Activated CD4-positive, alpha-beta T cell treated with anti-CD3 and anti-CD28 coated beads, Interleukin-2, amount 50 U/mL, for 48 hours (primary cell): ENCODE results near the gene SMLR1.
A peak's percentile ranks its signal among the peaks of the same experiment; 100 is the strongest.

Source experiments
- DNase-seq, 2 experiments: peaks; one replicate each; pipeline ENCODE4 v3.0.0-alpha.2; 2020

The SMLR1 gene

DNA sequence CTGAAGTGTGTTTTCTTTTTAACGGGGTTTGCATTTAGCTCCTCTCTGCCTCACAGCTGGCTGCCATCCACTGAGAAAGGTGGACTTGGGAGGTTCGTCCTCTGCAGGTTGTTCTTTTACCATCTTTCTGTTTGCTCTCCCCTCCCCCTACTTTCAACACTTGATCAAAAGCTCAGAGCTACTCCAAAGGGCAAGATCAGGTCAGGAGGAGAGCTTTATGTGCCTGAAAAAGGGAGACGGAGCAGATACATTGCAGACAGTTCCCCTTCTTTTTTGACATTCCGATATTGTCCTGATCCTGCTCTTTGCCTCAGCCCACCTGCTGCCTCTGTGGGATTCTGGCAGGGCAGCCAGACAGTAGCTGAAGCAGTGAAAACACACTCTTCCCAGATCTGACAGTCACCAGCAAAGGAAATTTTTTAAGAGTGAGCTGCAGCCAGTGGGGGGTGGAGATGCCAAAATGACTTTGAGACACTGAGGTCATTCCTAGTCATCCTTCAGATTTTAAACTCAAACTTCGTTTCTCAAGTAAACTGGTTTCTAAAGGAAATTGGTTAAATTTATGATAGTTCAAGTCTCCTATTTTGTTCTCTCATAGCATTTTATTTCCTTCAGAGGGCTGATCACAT lies 26.5 kb downstream of the SMLR1 start:
- no peak for DNase-seq

DNA sequence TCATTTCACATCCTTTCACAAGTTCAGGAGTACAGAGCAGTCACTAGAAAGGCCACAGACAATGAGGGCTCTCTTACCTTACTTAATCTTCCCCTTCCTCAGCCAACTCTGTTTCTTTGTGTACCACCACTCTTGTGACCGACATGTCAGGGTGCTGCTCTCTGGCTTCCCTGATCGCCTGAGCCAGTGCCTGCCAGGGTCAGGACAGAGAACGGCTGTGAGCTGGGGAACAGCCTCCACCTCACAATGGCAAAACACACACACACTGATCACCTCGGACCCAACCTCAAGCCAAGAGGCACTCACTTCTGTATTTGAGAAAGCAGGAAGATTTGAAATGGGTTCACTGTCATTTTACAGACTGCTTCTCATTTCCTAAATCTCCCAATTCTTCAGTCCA lies 30.8 kb downstream of the SMLR1 start:
- DNase-seq, result no peak

DNA sequence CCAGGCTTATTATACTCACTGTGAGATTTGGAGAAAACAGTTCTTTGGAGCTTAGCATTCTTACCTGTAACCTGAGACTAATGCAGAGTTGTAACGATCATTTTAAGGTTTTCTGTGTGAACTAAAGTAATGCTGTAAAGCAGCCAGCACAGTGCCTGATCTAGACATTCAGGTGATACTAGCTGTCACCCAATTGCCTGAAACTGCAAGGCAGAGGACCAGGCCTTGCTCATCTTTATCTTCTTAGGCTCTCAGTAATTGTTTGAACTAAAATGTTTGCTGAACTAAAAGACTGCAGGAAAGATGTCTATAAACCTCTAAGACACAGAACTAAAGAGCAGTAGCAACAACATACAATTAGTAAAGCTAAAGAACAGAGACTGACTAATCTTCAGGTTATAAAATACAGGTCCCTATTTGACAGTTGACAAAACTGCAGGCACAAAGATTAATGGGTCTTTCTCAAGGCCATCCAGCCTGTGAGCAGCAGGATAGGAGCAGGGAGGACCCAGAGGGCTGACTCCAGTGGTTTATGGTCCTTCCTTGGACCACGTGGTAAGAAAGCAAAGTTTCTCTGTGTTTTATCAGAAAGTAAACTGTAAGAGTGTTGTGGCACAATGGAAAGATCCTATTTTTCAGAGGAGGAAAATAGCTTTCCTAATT lies 31.4 kb downstream of the SMLR1 start:
- DNase-seq, result no peak

- DNase-seq, result no peak
Observed at GRCh38 chr6:130859161-130859867, 32.1 kb downstream of the SMLR1 start.

- DNase-seq, result no peak
Observed at GRCh38 chr6:130862370-130862769, 35.2 kb downstream of the SMLR1 start.

DNA sequence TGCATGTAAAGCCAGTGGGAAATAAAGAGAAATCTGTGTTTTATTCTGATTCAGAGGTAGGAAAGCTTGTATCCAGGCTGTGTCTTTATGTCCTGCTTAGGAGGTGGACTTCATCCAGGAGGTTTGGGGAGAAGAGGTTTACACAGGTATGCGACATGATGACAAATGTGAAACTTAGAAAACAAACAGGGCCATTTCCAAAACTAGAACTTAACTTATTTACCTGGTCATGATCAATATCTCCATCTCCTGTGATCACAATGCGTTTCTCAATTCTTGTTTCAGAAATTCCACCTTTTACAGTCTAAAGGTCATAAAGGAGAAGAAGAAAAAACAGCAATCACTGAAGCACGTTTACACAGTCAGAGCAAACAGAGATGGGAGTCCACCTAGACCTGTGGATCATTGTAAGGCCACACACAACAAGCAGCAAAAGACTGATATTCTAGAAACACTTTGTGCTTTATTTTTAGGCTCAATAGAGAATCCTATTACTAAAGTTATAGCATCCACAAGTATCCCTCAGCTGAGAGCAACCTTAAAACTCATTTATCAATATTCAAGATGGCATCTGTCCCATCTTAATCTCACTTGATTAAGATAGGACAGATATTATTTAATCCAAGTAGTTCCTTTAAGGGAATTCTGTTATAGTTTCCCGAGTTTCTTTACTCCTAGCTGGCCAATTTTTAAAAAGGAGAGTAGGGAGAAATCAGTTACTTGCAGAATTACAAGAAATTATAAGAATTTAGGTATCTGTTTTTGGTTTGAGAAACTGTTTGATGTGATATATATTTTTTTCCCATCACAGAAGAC lies 36.4 kb downstream of the SMLR1 start:
- DNase-seq, result no peak

- DNase-seq, result no peak
Observed at GRCh38 chr6:130864344-130864743, 37.1 kb downstream of the SMLR1 start.

DNA sequence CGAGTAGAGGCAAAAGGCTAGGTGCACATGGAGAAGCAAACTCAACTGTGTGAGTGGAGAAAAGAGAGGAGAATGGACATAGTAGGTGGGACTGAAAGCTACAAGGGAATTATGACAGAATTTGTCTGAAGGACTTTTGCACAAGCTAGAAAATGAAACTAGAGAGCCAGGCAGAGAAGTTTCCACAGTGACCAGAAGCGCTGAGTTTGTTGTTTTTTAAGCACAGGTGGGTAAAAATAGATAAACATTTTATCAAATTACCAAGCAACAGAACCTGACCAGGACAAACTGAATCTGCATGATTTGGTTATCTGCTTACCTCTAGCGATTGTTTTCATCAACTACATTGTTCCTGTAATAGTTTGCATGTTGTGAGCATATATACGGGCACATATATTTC lies 38.6 kb downstream of the SMLR1 start:
- DNase-seq, result no peak

- DNase-seq, result no peak
Observed at GRCh38 chr6:130869681-130870080, 42.5 kb downstream of the SMLR1 start.

DNA sequence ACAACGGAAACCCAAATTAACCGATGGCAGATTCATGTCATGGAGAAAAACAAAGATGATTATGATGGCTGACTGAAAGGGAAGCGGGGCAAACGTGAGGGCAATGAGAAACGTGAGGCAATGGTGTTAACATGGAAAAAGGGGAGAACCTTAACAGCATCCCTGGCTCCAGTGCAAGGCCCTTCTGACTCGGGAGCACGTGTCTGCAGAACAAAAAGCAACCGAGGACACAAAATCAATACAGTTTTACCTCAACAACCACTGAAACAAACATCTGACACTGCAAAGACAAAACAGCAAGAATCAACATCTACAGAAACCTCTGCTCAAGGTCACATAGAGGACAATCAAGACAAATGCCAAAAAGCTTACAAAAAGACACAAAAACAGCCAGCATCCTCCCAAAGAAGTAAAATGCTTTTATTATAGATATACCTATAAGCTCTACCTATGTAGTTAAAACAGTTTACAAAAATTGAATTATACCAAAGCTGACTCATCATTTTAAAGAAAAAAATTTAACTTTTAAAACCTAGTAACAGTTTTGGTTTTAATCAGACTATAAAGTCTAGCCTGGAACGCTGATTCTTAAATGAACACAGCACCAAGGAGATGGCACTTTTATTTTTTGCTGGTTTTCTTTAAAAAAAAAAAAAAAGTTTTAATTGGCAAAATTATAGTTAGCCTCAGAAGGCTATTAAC lies 43.1 kb downstream of the SMLR1 start:
- DNase-seq, result no peak

GRCh38 chr6:130872250-130873095 lies 45.3 kb downstream of the SMLR1 start:
- peak; percentile 79 to 82 for DNase-seq

DNA sequence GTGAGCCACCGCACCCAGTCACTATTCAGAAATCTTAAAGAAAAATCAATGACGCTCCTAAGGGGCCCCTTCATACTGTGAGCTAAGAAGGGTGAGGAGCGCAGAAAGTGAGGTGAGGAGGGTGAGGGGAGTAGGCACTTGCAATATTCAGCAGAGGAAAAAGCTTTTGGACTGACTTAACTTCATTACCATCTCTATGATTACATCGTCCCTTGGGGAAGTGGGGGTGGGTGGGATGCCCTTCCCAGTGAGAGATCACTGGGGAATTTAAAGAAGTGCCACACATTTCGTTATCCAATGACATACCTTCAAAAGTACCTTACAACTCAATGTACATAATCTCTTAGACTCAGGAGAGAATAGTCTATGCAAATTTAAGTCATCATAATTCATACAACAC lies 46.5 kb downstream of the SMLR1 start:
- DNase-seq, result no peak

GRCh38 chr6:130879826-130880225 lies 52.6 kb downstream of the SMLR1 start:
- no peak for DNase-seq

GRCh38 chr6:130882370-130882769 lies 55.2 kb downstream of the SMLR1 start:
- DNase-seq, result no peak

- DNase-seq, result peak; percentile 65 to 76
Observed at GRCh38 chr6:130885392-130886192, 58.4 kb downstream of the SMLR1 start.
